HepG2 (cell line): ENCODE data around the gene PTPN18. TPM values are rescaled to one million over a fixed set of nuclear protein-coding genes. Genes with fewer than 3 reads are reported as not detected.

Experiments used
- ATAC-seq: fragments of 200-7000 bp; cut with Tn5 transposase; 3 replicates; pipeline ENCODE4 v1.9.1; 2020; ENCODE audit warnings: mild to moderate bottlenecking, moderate library complexity
- BruUV-seq: library from RNA; stranded (reverse); fragments of 400-500 nt; replicated peaks from 2 replicates; lab custom pipeline; 2021; lab: Mats Ljungman, UMichigan
- CTCF ChIA-PET: fragments of 300-600 bp; formaldehyde crosslinking; extraction: SDS; loops from one replicate; lab custom pipeline; 2021; ENCODE audit warnings: low total read pairs, inconsistent platforms, low intra/inter-chr PET ratio; lab: Yijun Ruan, JAX
- POLR2A ChIA-PET: fragments of 350-600 bp; sonication (Branson Sonifier 250); formaldehyde crosslinking; loops from one replicate; lab custom pipeline; 2020; ENCODE audit warnings: antibody characterized with exemption, inconsistent platforms; lab: Yijun Ruan, JAX
- DNase-seq: peaks from one replicate; pipeline ENCODE4 v3.0.0-alpha.2; 2015; ENCODE audit warnings: low spot score
- FAIRE-seq: peaks from 3 replicates; lab custom pipeline; 2011; peaks lifted over from hg19 to GRCh38; lab: Jason Lieb, UNC
- H2AFZ ChIP-seq: one replicate; pipeline ENCODE4 v1.6.1; 2011; ENCODE audit warnings: low read length, inconsistent platforms
- H3K27ac ChIP-seq: fragments of 300-600 bp; 3 replicates; pipeline ENCODE4 v1.8.0; 2011; ENCODE audit warnings: mixed run types, mild to moderate bottlenecking, mixed read lengths, low read length, inconsistent platforms; ENCODE audit not compliant: insufficient read depth; ENCODE audit errors: extremely low read length
- H3K27me3 ChIP-seq, 2 experiments: fragments of 200-600 bp in 1 of 2; 2 replicates in 1 of 2; 3 replicates in 1 of 2; pipeline versions ENCODE4 v1.6.0 to v1.8.0; 2011; ENCODE audit warnings: low read length in 2 of 2, mild to moderate bottlenecking in 2 of 2, moderate library complexity in 2 of 2, inconsistent platforms in 1 of 2; ENCODE audit not compliant: insufficient read depth in 2 of 2, control insufficient read depth in 1 of 2
- H3K36me3 ChIP-seq, 2 experiments: fragments of 200-600 bp in 1 of 2; replicated peaks in 1 of 2; 2 replicates in 1 of 2; 3 replicates in 1 of 2; pipeline versions ENCODE4 v1.5.1 to v1.8.0; 2011; ENCODE audit warnings: low read length in 2 of 2, inconsistent platforms in 1 of 2; ENCODE audit not compliant: insufficient read depth in 2 of 2, control insufficient read depth in 1 of 2
- H3K4me1 ChIP-seq: 2 replicates; pipeline ENCODE4 v1.5.1; 2012; ENCODE audit warnings: low read length, inconsistent platforms; ENCODE audit not compliant: insufficient read depth
- H3K4me2 ChIP-seq: 2 replicates; pipeline ENCODE4 v1.6.0; 2011; ENCODE audit warnings: low read depth, low read length, inconsistent platforms
- H3K4me3 ChIP-seq, 3 experiments: fragments of 200-600 bp in 1 of 3; sonication (generic), shearing (Covaris generic) in 1 of 3; replicated peaks in 1 of 3; 2 replicates each; pipeline ENCODE4 v1.5.1; 2011 to 2016; ENCODE audit warnings: low read length in 3 of 3, inconsistent platforms in 2 of 3, low read depth in 2 of 3, mild to moderate bottlenecking in 2 of 3, control low read depth in 1 of 3, mixed read lengths in 1 of 3; ENCODE audit not compliant: insufficient read depth in 1 of 3
- H3K79me2 ChIP-seq: one replicate; pipeline ENCODE4 v1.6.1; 2011; ENCODE audit warnings: low read length, inconsistent platforms; ENCODE audit not compliant: insufficient read depth
- H3K9ac ChIP-seq: 2 replicates; pipeline ENCODE4 v1.6.0; 2011; ENCODE audit warnings: mild to moderate bottlenecking, low read depth, low read length, inconsistent platforms; ENCODE audit not compliant: insufficient read depth
- H3K9me3 ChIP-seq: 2 replicates; pipeline ENCODE4 v1.5.1; 2012; ENCODE audit warnings: mild to moderate bottlenecking, low read length
- H4K20me1 ChIP-seq: 2 replicates; pipeline ENCODE4 v1.6.0; 2011; ENCODE audit warnings: inconsistent platforms, mild to moderate bottlenecking, low read length, moderate library complexity; ENCODE audit not compliant: insufficient read depth
- CBX2 ChIP-seq, 2 experiments: fragments of 200-600 bp in 1 of 2; sonication (generic); formaldehyde crosslinking in 1 of 2; IDR thresholded peaks; 2 replicates each; pipeline versions ENCODE4 v1.7.0 to v1.8.1; 2018 to 2022; ENCODE audit warnings: low read depth in 2 of 2, low read length in 1 of 2, mild to moderate bottlenecking in 1 of 2, missing genetic modification reagents in 1 of 2
- CREB1 ChIP-seq, 2 experiments: fragments of 450-650 bp in 1 of 2; IDR thresholded peaks; 2 replicates each; pipeline ENCODE4 v1.6.1; 2016 to 2017; ENCODE audit warnings: control low read depth in 1 of 2, mild to moderate bottlenecking in 1 of 2, missing compliant biosample characterization in 1 of 2, missing genetic modification characterization in 1 of 2
- HNF4A ChIP-seq: sonication (generic); formaldehyde crosslinking; IDR thresholded peaks from 2 replicates; pipeline ENCODE4 v1.4.0; 2020; ENCODE audit warnings: missing genetic modification reagents
- IRF2 ChIP-seq: IDR thresholded peaks from 2 replicates; pipeline ENCODE4 v1.6.1; 2018; ENCODE audit warnings: missing genetic modification reagents, missing compliant biosample characterization
- IRX3 ChIP-seq: sonication (generic); formaldehyde crosslinking; IDR thresholded peaks from 2 replicates; pipeline ENCODE4 v1.8.1; 2023; ENCODE audit warnings: mild to moderate bottlenecking, low read depth, missing genetic modification reagents, borderline replicate concordance
- KAT2B ChIP-seq: fragments of 150-350 bp; IDR thresholded peaks from 2 replicates; pipeline ENCODE4 v1.6.1; 2014; ENCODE audit warnings: low read depth, low read length, borderline replicate concordance
- U2AF1 ChIP-seq: fragments of 200-400 bp; formaldehyde crosslinking; optimal IDR thresholded peaks from 2 replicates; pipeline ENCODE3; 2017; ENCODE audit warnings: mild to moderate bottlenecking, low read depth, low read length
- ZFP36L2 ChIP-seq: sonication (generic); formaldehyde crosslinking; IDR thresholded peaks from 2 replicates; pipeline ENCODE4 v1.4.0; 2020; ENCODE audit warnings: missing genetic modification reagents
- ZKSCAN8 ChIP-seq: IDR thresholded peaks from 2 replicates; pipeline ENCODE4 v1.6.1; 2016; ENCODE audit warnings: borderline replicate concordance, missing genetic modification reagents, missing compliant biosample characterization
- ZNF431 ChIP-seq: sonication (generic); formaldehyde crosslinking; IDR thresholded peaks from 2 replicates; pipeline ENCODE4 v1.9.0; 2022; ENCODE audit warnings: missing genetic modification reagents, low read depth, mild to moderate bottlenecking, borderline replicate concordance
- ZNF746 ChIP-seq: sonication (generic); formaldehyde crosslinking; IDR thresholded peaks from 2 replicates; pipeline ENCODE4 v1.8.0; 2022; ENCODE audit warnings: mild to moderate bottlenecking, missing genetic modification reagents
- ZNF83 ChIP-seq: sonication (generic); formaldehyde crosslinking; IDR thresholded peaks from 2 replicates; pipeline ENCODE4 v1.4.0; 2020; ENCODE audit warnings: missing genetic modification reagents, mild to moderate bottlenecking, borderline replicate concordance
- in situ Hi-C: cut with HindIII; loops from 2 replicates; pipeline ENCODE4 v1.10.0; 2017; ENCODE audit warnings: low pct_unique_long_range_greater_than_20kb; ENCODE audit not compliant: extremely low pct_ligation_motif_present
- intact Hi-C: fragments of 100-400 bp; cut with micrococcal nuclease; formaldehyde crosslinking; loops from one replicate; pipeline ENCODE4 v1.10.0; 2022; ENCODE audit not compliant: unreplicated experiment
- polyA plus RNA-seq, 8 experiments: library from polyadenylated mRNA; depleted of rRNA in 3 of 8; stranded (reverse) in 7 of 8; unstranded in 1 of 8; fragments of >200 nt; fragmentation: Illumina TruSeq in 4 of 8; extraction: Trizol in 4 of 8; gene quantifications; 2 replicates each; pipeline versions ENCODE4 v1.2.1 to v1.2.3, GENCODE V29; 2011 to 2016; ENCODE audit warnings: low read depth in 4 of 8, missing spikeins in 1 of 8, mixed read lengths in 1 of 8; ENCODE audit not compliant: insufficient read depth in 1 of 8
- total RNA-seq, 5 experiments: library from RNA; depleted of rRNA; stranded (reverse); fragments of >200 nt; fragmentation: Illumina TruSeq; extraction: Trizol; gene quantifications; 2 replicates each; pipeline ENCODE4 v1.2.3, GENCODE V29; 2016; ENCODE audit warnings: low read depth in 1 of 5
- TF ChIP-seq, protein P1 (sequence below): fragments of 450-650 bp; IDR thresholded peaks from 2 replicates; pipeline ENCODE4 v1.6.1; 2017; ENCODE audit warnings: mild to moderate bottlenecking
- TF ChIP-seq, protein P2 (sequence below): IDR thresholded peaks from 2 replicates; pipeline ENCODE4 v1.6.1; 2016; ENCODE audit warnings: low read depth, control low read depth

The PTPN18 gene
- total and polyA plus RNA-seq, 2 of the 13 experiments (the other 11 are each of a cell fraction or from before 2014, with no cell fraction given) = 14.8 to 39.6 TPM

DNA sequence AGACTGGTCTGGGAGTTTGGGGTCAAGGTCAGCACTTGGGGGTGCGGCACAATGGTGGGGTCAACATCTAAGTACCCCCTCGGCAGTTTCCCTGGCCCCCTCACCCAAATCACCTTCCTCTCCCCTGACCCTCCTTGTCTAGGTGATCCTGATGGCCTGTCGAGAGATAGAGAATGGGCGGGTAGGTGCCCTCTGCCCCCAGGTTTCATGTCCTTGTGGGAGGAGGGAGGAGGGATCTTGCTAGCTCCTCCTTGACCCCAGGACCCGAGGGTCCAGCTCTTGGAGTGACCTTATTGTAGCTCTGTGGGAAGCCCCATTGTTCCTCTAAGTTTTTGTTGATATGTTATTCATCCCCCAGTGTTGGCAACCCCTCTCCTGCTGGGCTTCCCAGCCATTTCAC is 3.6 kb downstream of the PTPN18 start (continued):
- TF ChIP-seq ZKSCAN8 (no peak), IRX3 (CRISPR knock-in tag) (no peak), ZNF431 (CRISPR knock-in tag) (no peak), ZNF83 (CRISPR knock-in tag) (no peak), CREB1 (IDR thresholded peaks at IDR 0.05) (no peak), CREB1 (CRISPR knock-in tag; IDR thresholded peaks at IDR 0.05) (no peak)

- POLR2A ChIA-PET = no interaction called here
- no peak overlapping the region for H3K4me2 ChIP-seq
- no peak overlapping the region for H2AFZ ChIP-seq
- no peak overlapping the region for H3K4me3 ChIP-seq
- BruUV-seq = no TSS peak
- no peaks in the 10 kb centered on the region for H3K27me3 ChIP-seq
- no peak for FAIRE-seq
- intact Hi-C loops = no loop called here
- no peak for TF ChIP-seq HNF4A (CRISPR knock-in tag)
- no peak for TF ChIP-seq CBX2 (IDR thresholded peaks at IDR 0.05; ENCODE audit: low read depth, low read length)
- no peak for TF ChIP-seq CBX2 (CRISPR knock-in tag; IDR thresholded peaks at IDR 0.05; ENCODE audit: low read depth)
- TF ChIP-seq, protein P1, sequence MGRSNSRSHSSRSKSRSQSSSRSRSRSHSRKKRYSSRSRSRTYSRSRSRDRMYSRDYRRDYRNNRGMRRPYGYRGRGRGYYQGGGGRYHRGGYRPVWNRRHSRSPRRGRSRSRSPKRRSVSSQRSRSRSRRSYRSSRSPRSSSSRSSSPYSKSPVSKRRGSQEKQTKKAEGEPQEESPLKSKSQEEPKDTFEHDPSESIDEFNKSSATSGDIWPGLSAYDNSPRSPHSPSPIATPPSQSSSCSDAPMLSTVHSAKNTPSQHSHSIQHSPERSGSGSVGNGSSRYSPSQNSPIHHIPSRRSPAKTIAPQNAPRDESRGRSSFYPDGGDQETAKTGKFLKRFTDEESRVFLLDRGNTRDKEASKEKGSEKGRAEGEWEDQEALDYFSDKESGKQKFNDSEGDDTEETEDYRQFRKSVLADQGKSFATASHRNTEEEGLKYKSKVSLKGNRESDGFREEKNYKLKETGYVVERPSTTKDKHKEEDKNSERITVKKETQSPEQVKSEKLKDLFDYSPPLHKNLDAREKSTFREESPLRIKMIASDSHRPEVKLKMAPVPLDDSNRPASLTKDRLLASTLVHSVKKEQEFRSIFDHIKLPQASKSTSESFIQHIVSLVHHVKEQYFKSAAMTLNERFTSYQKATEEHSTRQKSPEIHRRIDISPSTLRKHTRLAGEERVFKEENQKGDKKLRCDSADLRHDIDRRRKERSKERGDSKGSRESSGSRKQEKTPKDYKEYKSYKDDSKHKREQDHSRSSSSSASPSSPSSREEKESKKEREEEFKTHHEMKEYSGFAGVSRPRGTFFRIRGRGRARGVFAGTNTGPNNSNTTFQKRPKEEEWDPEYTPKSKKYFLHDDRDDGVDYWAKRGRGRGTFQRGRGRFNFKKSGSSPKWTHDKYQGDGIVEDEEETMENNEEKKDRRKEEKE = no peak
- TF ChIP-seq IRF2 = no peak
- TF ChIP-seq, protein P2, sequence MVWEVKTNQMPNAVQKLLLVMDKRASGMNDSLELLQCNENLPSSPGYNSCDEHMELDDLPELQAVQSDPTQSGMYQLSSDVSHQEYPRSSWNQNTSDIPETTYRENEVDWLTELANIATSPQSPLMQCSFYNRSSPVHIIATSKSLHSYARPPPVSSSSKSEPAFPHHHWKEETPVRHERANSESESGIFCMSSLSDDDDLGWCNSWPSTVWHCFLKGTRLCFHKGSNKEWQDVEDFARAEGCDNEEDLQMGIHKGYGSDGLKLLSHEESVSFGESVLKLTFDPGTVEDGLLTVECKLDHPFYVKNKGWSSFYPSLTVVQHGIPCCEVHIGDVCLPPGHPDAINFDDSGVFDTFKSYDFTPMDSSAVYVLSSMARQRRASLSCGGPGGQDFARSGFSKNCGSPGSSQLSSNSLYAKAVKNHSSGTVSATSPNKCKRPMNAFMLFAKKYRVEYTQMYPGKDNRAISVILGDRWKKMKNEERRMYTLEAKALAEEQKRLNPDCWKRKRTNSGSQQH (CRISPR knock-in tag) = no peak
- no peak for TF ChIP-seq KAT2B
- TF ChIP-seq U2AF1 = no peak
- TF ChIP-seq ZNF746 (CRISPR knock-in tag) = no peak
- TF ChIP-seq ZFP36L2 (CRISPR knock-in tag) = no peak
- TF ChIP-seq, all 625 proteins: peak for 0
- CTCF ChIA-PET = no interaction called here
- no peaks in the 10 kb centered on the region for H3K9me3 ChIP-seq
- H3K27ac ChIP-seq = no peak overlapping the region
- H4K20me1 ChIP-seq = no peaks in the 10 kb centered on the region
- no peaks in the 10 kb centered on the region for H3K36me3 ChIP-seq
- DNase-seq = no peak
- ATAC-seq = no peak
- no peak overlapping the region for H3K9ac ChIP-seq
- in situ Hi-C loops = no loop called here
- no peaks in the 10 kb centered on the region for H3K4me1 ChIP-seq
- no peaks in the 10 kb centered on the region for H3K79me2 ChIP-seq
These were observed 7.6 kb downstream of the PTPN18 start for GRCh38 chr2:130363479-130363878.
